Pancreas (tissue), 10 donors: Measurements from ENCODE around the gene ZNF407. TPM values are rescaled to one million over a fixed set of nuclear protein-coding genes. Genes with fewer than 3 reads are reported as not detected.

Source experiments
- ATAC-seq, 4 donors: fragments of 200-7000 bp; cut with Tn5 transposase; one replicate each; pipeline versions ENCODE4 v1.8.0 to v1.9.1; 2020; ENCODE audit warnings: mild to moderate bottlenecking in 4 of 4, moderate library complexity in 4 of 4
- DNase-seq, 6 donors: peaks; one replicate each; pipeline ENCODE4 v3.0.0-alpha.2; 2020
- FAIRE-seq: peaks from 2 replicates; lab custom pipeline; 2012; peaks lifted over from hg19 to GRCh38; lab: Jason Lieb, UNC
- H3K27ac ChIP-seq, 4 donors: fragments of 200-600 bp; sonication (generic); 1 replicate in 3 of 4; 2 replicates in 1 of 4; pipeline versions ENCODE4 v1.5.0 to v1.8.0; 2020
- H3K27me3 ChIP-seq, 4 donors: fragments of 200-600 bp; one replicate each; pipeline ENCODE4 v1.8.0; 2021
- H3K36me3 ChIP-seq, 3 donors: fragments of 200-600 bp; sonication (generic) in 1 of 3; one replicate each; pipeline versions ENCODE4 v1.5.0 to v1.8.0; 2020 to 2021
- H3K4me1 ChIP-seq, 3 donors: fragments of 200-600 bp; one replicate each; pipeline ENCODE4 v1.8.0; 2021
- H3K4me3 ChIP-seq, 4 donors: fragments of 200-600 bp; sonication (generic) in 2 of 4; one replicate each; pipeline versions ENCODE4 v1.5.0 to v1.8.0; 2020 to 2021
- H3K9me3 ChIP-seq, 4 donors: fragments of 200-600 bp; one replicate each; pipeline ENCODE4 v1.8.0; 2021
- CTCF ChIP-seq, 4 donors: fragments of 200-600 bp; sonication (generic) in 3 of 4; IDR thresholded peaks; one replicate each; pipeline versions ENCODE4 v1.5.0 to v1.8.0; 2021; ENCODE audit warnings: antibody characterized with exemption in 4 of 4
- WGBS, 2 donors: extraction: QIAGEN DNeasy Blood & Tissue Kit; methylation state at CpG; one replicate each; pipeline ENCODE4 v1.1.7; 2013; 5-methylcytosine and 5-hydroxymethylcytosine counted together
- intact Hi-C, 3 donors: fragments of 100-400 bp; cut with DNase I; formaldehyde crosslinking; loops; one replicate each; pipeline versions ENCODE4 v1.11.1 to v1.14.2; 2022
- polyA plus RNA-seq, 2 donors: library from polyadenylated mRNA; stranded (reverse); fragments of 200-250 nt; gene quantifications; one replicate each; pipeline ENCODE4 v1.2.3, GENCODE V29; 2013
- total RNA-seq, 6 donors: library from RNA; stranded (reverse); fragmentation: NEBNext Ultra II Directional in 4 of 6; extraction: Animal tissue kit (Norgen Biotek cat#: 25700) in 4 of 6; gene quantifications; one replicate each; pipeline versions ENCODE4 v1.2.1 to v1.2.4, GENCODE V29; 2021 to 2023
- donor health status: healthy with polysubstance abuse.
- donor health status: DM: no; HTN: no; CAD: no; lungs with moderate emphysema.
- donor health status: DM: no; HTN: no; CAD: no.
- donor health status: control.
- donor health status: control.
- donor health status: Bipolar disorder and iron deficiency.
- donor health status: DM: yes; HTN: yes; CAD: no.
- donor health status: DM: no; HTN: no; CAD: no.
- donor health status: DM: no; HTN: no; CAD: no.
- donor health status: DM: yes; HTN: yes; CAD: no.

Gene ZNF407
- total and polyA plus RNA-seq, 8 donors, result 2.7 to 10.0 (median 4.9) TPM

DNA sequence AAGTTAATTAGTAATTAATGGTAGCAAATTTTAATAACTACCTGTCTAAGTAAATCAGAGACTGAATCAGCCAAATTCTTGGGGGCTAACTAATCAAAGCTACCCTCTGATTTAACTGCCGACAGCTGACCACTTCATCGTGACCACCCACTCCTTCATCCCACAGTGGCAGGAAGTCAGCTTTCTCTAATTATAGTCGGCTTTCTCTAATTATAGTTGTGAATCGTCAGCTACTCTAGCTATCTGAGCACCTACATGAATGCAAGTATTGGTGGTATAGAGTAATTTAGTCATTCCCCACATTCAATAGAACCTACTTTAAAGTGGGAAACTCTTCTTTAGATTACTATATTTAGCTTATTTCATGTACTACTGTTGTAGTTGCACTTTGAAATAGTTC lies 425.8 kb downstream of the ZNF407 start:
- H3K27me3 ChIP-seq, result no peaks in the 10 kb centered on the region
- no peaks in the 10 kb centered on the region for H3K36me3 ChIP-seq
- FAIRE-seq (no peak), DNase-seq (no peak), ATAC-seq (no peak)
- WGBS, 2 donors, result 87 to 88% methylated on average over 4 of the region's 4 CpGs
- H3K27ac ChIP-seq, result no peak overlapping the region
- H3K4me3 ChIP-seq, result no peak overlapping the region
- intact Hi-C loops, result no loop called here
- H3K9me3 ChIP-seq, result no peaks in the 10 kb centered on the region
- no peak for TF ChIP-seq CTCF (IDR thresholded peaks at IDR 0.05)
- H3K4me1 ChIP-seq, result no peaks in the 10 kb centered on the region

DNA sequence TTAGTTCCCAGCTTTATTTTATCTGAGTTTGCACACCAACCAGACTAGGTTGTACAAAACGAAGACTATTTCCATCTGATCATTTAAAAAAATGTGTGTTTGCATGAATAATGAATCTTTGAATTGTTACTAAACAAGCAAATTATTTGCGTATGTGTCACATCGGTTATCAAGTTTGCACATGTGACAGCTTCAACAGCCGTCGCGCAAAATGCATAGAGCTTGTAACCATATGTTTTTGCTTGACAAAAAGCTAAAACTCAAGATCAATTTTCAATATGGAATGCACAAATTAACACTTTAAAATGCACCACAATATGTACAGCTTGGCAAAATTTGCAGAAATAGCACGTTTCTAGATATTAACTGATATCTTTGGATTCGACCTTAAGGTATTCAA lies 427.2 kb downstream of the ZNF407 start:
- intact Hi-C loops, result no loop called here
- ATAC-seq, result no peak
- Histone ChIP-seq H3K27ac (no peak overlapping the region), H3K9me3 (no peaks in the 10 kb centered on the region), H3K4me3 (no peak overlapping the region), H3K27me3 (no peaks in the 10 kb centered on the region), H3K4me1 (no peaks in the 10 kb centered on the region), H3K36me3 (no peaks in the 10 kb centered on the region)
- no peak for FAIRE-seq
- no peak for TF ChIP-seq CTCF (IDR thresholded peaks at IDR 0.05)
- WGBS, 2 donors, result 89% methylated on average over 8 of the region's 8 CpGs
- no peak for DNase-seq

DNA sequence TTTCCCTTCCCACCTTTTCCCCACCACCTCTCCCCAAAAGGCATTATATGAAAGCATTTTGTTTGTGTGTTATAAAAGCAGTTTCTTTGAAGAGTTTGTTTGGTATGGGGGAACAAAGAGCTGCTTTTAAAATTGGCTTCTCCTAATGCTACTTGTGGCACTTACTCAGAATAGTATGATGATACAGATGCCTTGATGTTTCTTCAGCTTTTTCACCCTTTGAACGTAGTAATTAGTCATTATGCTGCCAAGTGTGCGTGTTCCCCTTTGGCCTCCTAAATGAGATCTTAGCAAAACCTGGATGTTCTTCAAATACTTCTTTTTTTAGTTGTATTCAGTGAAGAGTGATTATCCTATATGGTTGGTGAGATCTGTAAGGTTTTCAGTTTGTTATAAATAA lies 427.9 kb downstream of the ZNF407 start:
- Histone ChIP-seq H3K27ac (no peak overlapping the region), H3K9me3 (no peaks in the 10 kb centered on the region), H3K27me3 (no peaks in the 10 kb centered on the region), H3K4me3 (no peak overlapping the region), H3K4me1 (no peaks in the 10 kb centered on the region), H3K36me3 (no peaks in the 10 kb centered on the region)
- DNase-seq (no peak), FAIRE-seq (no peak), ATAC-seq (no peak)
- WGBS, 2 donors, result 89 to 97% methylated on average over 2 of the region's 2 CpGs
- TF ChIP-seq CTCF (IDR thresholded peaks at IDR 0.05), result no peak
- intact Hi-C loops, result no loop called here

DNA sequence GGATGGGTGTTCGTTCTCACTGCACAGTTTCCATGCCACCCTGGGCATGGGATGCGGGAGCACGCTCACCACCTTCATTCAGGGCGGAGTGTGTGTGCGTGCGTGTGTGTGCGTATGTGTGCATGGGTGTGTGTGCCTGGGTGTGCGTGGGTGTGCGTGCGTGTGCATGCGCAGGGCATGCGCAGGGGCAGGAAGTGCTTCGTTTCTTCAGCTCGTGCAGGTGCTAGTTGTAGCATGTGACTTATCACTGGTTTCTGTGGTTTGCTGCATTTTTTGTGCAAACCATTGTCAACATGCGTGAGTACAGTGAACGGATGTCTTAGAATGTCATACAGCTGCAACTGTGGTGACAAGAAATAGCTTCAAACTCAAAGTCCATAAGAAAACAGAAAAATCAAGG lies 431.8 kb downstream of the ZNF407 start:
- FAIRE-seq (no peak), ATAC-seq (no peak), DNase-seq (no peak)
- H3K27me3 ChIP-seq, result no peaks in the 10 kb centered on the region
- no peaks in the 10 kb centered on the region for H3K36me3 ChIP-seq
- no peak for TF ChIP-seq CTCF (IDR thresholded peaks at IDR 0.05)
- H3K27ac ChIP-seq, result no peak overlapping the region
- no peak overlapping the region for H3K4me3 ChIP-seq
- H3K4me1 ChIP-seq, result no peaks in the 10 kb centered on the region
- no peaks in the 10 kb centered on the region for H3K9me3 ChIP-seq
- WGBS, 2 donors, result 96% methylated on average over 16 of the region's 16 CpGs
- intact Hi-C loops, result no loop called here

DNA sequence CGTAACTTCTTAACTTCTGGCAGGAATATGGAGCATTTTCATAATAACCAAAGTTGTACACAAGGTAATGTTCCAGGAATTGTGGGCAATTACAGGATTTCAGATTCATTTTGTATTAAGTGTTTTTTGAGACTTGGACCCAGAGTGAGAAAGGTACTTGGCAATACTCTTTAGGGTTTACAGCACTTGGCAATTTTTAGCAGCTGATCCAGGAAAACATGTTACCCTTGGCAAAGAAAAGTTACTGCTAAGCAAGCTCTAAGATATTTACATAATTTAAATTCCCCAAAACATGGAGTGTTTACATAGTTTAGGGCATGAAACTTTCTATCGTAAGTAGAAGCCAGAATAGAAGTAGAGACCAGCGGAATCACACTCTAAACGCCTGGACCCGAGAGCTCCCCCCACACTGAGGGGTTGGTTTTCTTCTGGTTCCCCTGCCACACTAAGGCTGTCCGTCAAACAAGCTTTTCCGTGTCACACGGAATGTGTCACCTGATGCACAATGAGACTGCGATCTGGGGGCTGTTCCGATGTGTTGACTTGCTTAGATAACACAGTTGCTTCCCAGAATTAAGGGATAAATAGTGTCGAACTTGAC lies 434.1 kb downstream of the ZNF407 start:
- Histone ChIP-seq H3K4me3 (no peak overlapping the region), H3K4me1 (no peaks in the 10 kb centered on the region), H3K9me3 (no peaks in the 10 kb centered on the region), H3K36me3 (no peaks in the 10 kb centered on the region), H3K27ac (no peak overlapping the region), H3K27me3 (no peaks in the 10 kb centered on the region)
- FAIRE-seq, result no peak
- 90 to 92% methylated on average over 11 of the region's 11 CpGs for WGBS, 2 donors
- DNase-seq, result no peak
- intact Hi-C loops, result no loop called here
- ATAC-seq, result no peak
- TF ChIP-seq CTCF (IDR thresholded peaks at IDR 0.05), result no peak
